Peyer's patch (tissue), 4 donors: Measurements from ENCODE around the gene GLUD1.
"Not testable (repeated sequence)": the region's sequence is repeated elsewhere in the genome, so short reads cannot be mapped to it uniquely, and the experiment has no call there.

Experiments used
- POLR2A ChIP-seq, 2 donors: fragments of 450-650 bp; IDR thresholded peaks; one replicate each; pipeline ENCODE4 v1.5.1; 2017; ENCODE audit warnings: antibody characterized with exemption in 2 of 2, mild to moderate bottlenecking in 2 of 2, moderate library complexity in 2 of 2
- TF ChIP-seq, protein P1 (sequence below), 6 experiments: fragments of 450-650 bp in 4 of 6; fragments of 200-600 bp in 2 of 6; sonication (generic) in 1 of 6; IDR thresholded peaks; one replicate each; pipeline ENCODE4 v1.5.1; 2017 to 2019; ENCODE audit warnings: antibody characterized with exemption in 6 of 6, mild to moderate bottlenecking in 3 of 6, moderate library complexity in 1 of 6

DNA sequence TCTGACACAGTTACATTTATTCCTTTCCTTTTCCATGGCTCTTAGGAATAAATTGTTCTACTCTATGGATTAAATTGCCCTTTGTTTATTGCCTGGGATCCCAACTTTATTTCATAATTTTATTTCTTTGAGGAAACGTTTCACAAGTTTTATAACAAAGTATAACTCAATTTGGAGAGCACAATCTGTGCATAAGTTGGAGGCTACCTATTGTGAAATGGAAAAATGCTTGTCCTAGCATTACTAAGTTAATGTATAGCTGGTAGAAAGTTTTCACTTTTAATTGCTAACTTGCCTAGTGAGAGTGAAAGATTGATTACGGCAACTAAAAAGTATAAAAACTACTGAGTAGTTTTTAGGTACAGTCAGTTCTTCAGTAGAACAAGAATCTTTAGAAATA is 32.4 kb upstream of the GLUD1 start:
- not testable (repeated sequence) for TF ChIP-seq POLR2A (IDR thresholded peaks at IDR 0.05)
- TF ChIP-seq, protein P1, sequence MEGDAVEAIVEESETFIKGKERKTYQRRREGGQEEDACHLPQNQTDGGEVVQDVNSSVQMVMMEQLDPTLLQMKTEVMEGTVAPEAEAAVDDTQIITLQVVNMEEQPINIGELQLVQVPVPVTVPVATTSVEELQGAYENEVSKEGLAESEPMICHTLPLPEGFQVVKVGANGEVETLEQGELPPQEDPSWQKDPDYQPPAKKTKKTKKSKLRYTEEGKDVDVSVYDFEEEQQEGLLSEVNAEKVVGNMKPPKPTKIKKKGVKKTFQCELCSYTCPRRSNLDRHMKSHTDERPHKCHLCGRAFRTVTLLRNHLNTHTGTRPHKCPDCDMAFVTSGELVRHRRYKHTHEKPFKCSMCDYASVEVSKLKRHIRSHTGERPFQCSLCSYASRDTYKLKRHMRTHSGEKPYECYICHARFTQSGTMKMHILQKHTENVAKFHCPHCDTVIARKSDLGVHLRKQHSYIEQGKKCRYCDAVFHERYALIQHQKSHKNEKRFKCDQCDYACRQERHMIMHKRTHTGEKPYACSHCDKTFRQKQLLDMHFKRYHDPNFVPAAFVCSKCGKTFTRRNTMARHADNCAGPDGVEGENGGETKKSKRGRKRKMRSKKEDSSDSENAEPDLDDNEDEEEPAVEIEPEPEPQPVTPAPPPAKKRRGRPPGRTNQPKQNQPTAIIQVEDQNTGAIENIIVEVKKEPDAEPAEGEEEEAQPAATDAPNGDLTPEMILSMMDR (IDR thresholded peaks at IDR 0.05) = not testable (repeated sequence)
